H1 (cell line): ENCODE measurements around the gene TCFL5. TPM values are rescaled to one million over a fixed set of nuclear protein-coding genes. Genes with fewer than 3 reads are reported as not detected.

Source experiments
- CTCF ChIA-PET: fragments of 300-600 bp; sonication (Branson Sonifier 250); formaldehyde crosslinking; loops from one replicate; lab custom pipeline; 2021; ENCODE audit not compliant: partially characterized antibody; lab: Charles Lee
- POLR2A ChIA-PET: fragments of 300-600 bp; sonication (Branson Sonifier 250); formaldehyde crosslinking; loops from one replicate; lab custom pipeline; 2021; ENCODE audit warnings: inconsistent platforms; ENCODE audit not compliant: partially characterized antibody; lab: Charles Lee
- DNase-seq, 2 experiments: peaks; one replicate each; pipeline versions ENCODE4 v3.0.0 to v3.0.0-alpha.2; 2010 to 2022; ENCODE audit warnings: low spot score in 2 of 2, low read depth in 1 of 2, mixed read lengths in 1 of 2
- FAIRE-seq: peaks from 2 replicates; lab custom pipeline; 2011; peaks lifted over from hg19 to GRCh38; lab: Jason Lieb, UNC
- H2AFZ ChIP-seq: 2 replicates; pipeline ENCODE4 v1.8.1; 2012; ENCODE audit warnings: low read length, inconsistent platforms
- H2AK5ac ChIP-seq: 2 replicates; pipeline ENCODE4 v1.6.1; 2013; ENCODE audit warnings: low read depth, low read length
- H2BK120ac ChIP-seq: replicated peaks from 2 replicates; pipeline ENCODE3; 2013; ENCODE audit warnings: low read depth, low read length, inconsistent platforms
- H2BK12ac ChIP-seq: 2 replicates; pipeline ENCODE4 v1.6.1; 2013; ENCODE audit warnings: low read depth, low read length
- H2BK15ac ChIP-seq: 2 replicates; pipeline ENCODE4 v1.6.1; 2013; ENCODE audit warnings: low read length
- H2BK20ac ChIP-seq: 2 replicates; pipeline ENCODE4 v1.6.1; 2013; ENCODE audit warnings: low read length
- H2BK5ac ChIP-seq: 2 replicates; pipeline ENCODE4 v1.6.1; 2013; ENCODE audit warnings: low read depth, low read length
- H3K14ac ChIP-seq: 2 replicates; pipeline ENCODE4 v1.6.1; 2013; ENCODE audit warnings: inconsistent platforms; ENCODE audit not compliant: insufficient read length
- H3K18ac ChIP-seq: 2 replicates; pipeline ENCODE4 v1.6.1; 2013; ENCODE audit warnings: low read length; ENCODE audit errors: extremely low read depth
- H3K23ac ChIP-seq: 2 replicates; pipeline ENCODE4 v1.6.1; 2013; ENCODE audit warnings: inconsistent platforms; ENCODE audit not compliant: insufficient read length
- H3K23me2 ChIP-seq: 2 replicates; pipeline ENCODE4 v1.6.1; 2013; ENCODE audit warnings: low read depth, low read length
- H3K27ac ChIP-seq: 2 replicates; pipeline ENCODE4 v1.6.1; 2011; ENCODE audit warnings: low read depth, low read length, inconsistent platforms
- H3K27me3 ChIP-seq, 4 experiments: replicated peaks in 1 of 4; 1 replicate in 1 of 4; 2 replicates in 3 of 4; pipeline versions ENCODE4 v1.6.1 to v1.8.1; 2011 to 2013; ENCODE audit warnings: low read length in 3 of 4, mild to moderate bottlenecking in 3 of 4, inconsistent platforms in 2 of 4, mixed read lengths in 2 of 4, moderate library complexity in 1 of 4; ENCODE audit not compliant: control insufficient read depth in 3 of 4, insufficient read depth in 3 of 4; ENCODE audit errors: extremely low read depth in 1 of 4
- H3K36me3 ChIP-seq, 4 experiments: 2 replicates each; pipeline versions ENCODE4 v1.6.1 to v1.8.1; 2011 to 2013; ENCODE audit warnings: mild to moderate bottlenecking in 4 of 4, low read length in 3 of 4, moderate library complexity in 2 of 4, control low read depth in 1 of 4, inconsistent platforms in 1 of 4; ENCODE audit not compliant: insufficient read depth in 4 of 4, control insufficient read depth in 2 of 4
- H3K4ac ChIP-seq: replicated peaks from 2 replicates; pipeline ENCODE3; 2013; ENCODE audit warnings: low read length, low read depth, mixed read lengths, inconsistent platforms; ENCODE audit not compliant: insufficient read length
- H3K4me1 ChIP-seq, 4 experiments: replicated peaks in 1 of 4; 1 replicate in 1 of 4; 2 replicates in 3 of 4; pipeline versions ENCODE4 v1.6.1 to v1.8.1; 2011 to 2013; ENCODE audit warnings: low read length in 3 of 4, inconsistent platforms in 2 of 4, mixed read lengths in 1 of 4; ENCODE audit not compliant: insufficient read depth in 4 of 4, control insufficient read depth in 3 of 4
- H3K4me2 ChIP-seq, 2 experiments: 2 replicates each; pipeline versions ENCODE4 v1.6.1 to v1.8.1; 2011 to 2013; ENCODE audit warnings: low read depth in 2 of 2, low read length in 2 of 2, control low read depth in 1 of 2, inconsistent platforms in 1 of 2, mild to moderate bottlenecking in 1 of 2; ENCODE audit not compliant: insufficient read depth in 1 of 2
- H3K4me3 ChIP-seq, 4 experiments: fragments of 200-600, 300-600 bp in 1 of 4; sonication (generic), shearing (Covaris generic), sonication (Bioruptor Twin) in 1 of 4; 2 replicates each; pipeline versions ENCODE4 v1.5.1 to v1.8.1; 2011 to 2016; ENCODE audit warnings: low read length in 4 of 4, low read depth in 3 of 4, control low read depth in 2 of 4, inconsistent platforms in 2 of 4, mild to moderate bottlenecking in 2 of 4, mixed read lengths in 1 of 4, moderate library complexity in 1 of 4; ENCODE audit not compliant: insufficient read depth in 2 of 4; ENCODE audit errors: extremely low read depth in 1 of 4
- H3K56ac ChIP-seq: replicated peaks from 2 replicates; pipeline ENCODE3; 2013; ENCODE audit warnings: low read depth, mild to moderate bottlenecking, mixed read lengths, low read length, inconsistent platforms; ENCODE audit not compliant: insufficient read length
- H3K79me1 ChIP-seq: 2 replicates; pipeline ENCODE4 v1.6.1; 2013; ENCODE audit warnings: low read depth, low read length, control low read depth
- H3K79me2 ChIP-seq, 2 experiments: 2 replicates each; pipeline versions ENCODE4 v1.6.1 to v1.8.1; 2012 to 2013; ENCODE audit warnings: low read length in 2 of 2, mild to moderate bottlenecking in 2 of 2, inconsistent platforms in 1 of 2; ENCODE audit not compliant: insufficient read depth in 2 of 2, control insufficient read depth in 1 of 2
- H3K9ac ChIP-seq, 4 experiments: replicated peaks in 1 of 4; 1 replicate in 1 of 4; 2 replicates in 3 of 4; pipeline versions ENCODE4 v1.6.1 to v1.8.1; 2011 to 2013; ENCODE audit warnings: low read depth in 3 of 4, low read length in 3 of 4, control low read depth in 2 of 4, mild to moderate bottlenecking in 2 of 4, moderate library complexity in 2 of 4, inconsistent platforms in 1 of 4; ENCODE audit errors: extremely low read depth in 1 of 4
- H3K9me3 ChIP-seq, 2 experiments: 2 replicates each; pipeline versions ENCODE4 v1.6.1 to v1.8.1; 2012 to 2013; ENCODE audit warnings: mild to moderate bottlenecking in 2 of 2, moderate library complexity in 2 of 2, control low read depth in 1 of 2, inconsistent platforms in 1 of 2, low read depth in 1 of 2, low read length in 1 of 2, mixed read lengths in 1 of 2; ENCODE audit not compliant: insufficient read depth in 2 of 2
- H4K20me1 ChIP-seq, 2 experiments: replicated peaks in 1 of 2; 2 replicates each; pipeline versions ENCODE3 to v1.8.1; 2011 to 2013; ENCODE audit warnings: inconsistent platforms in 2 of 2, low read length in 2 of 2, mild to moderate bottlenecking in 1 of 2; ENCODE audit not compliant: insufficient read depth in 2 of 2, control insufficient read depth in 1 of 2
- H4K5ac ChIP-seq: 2 replicates; pipeline ENCODE4 v1.6.1; 2013; ENCODE audit warnings: low read length, low read depth, mixed read lengths, inconsistent platforms; ENCODE audit not compliant: insufficient read length
- H4K8ac ChIP-seq: 2 replicates; pipeline ENCODE4 v1.8.0; 2013; ENCODE audit warnings: mild to moderate bottlenecking, moderate library complexity, low read length, inconsistent platforms; ENCODE audit not compliant: insufficient read depth; ENCODE audit errors: extremely low read depth
- H4K91ac ChIP-seq: replicated peaks from 2 replicates; pipeline ENCODE3; 2013; ENCODE audit warnings: low read length, mixed read lengths, inconsistent platforms; ENCODE audit not compliant: insufficient read length
- BRCA1 ChIP-seq: IDR thresholded peaks from 2 replicates; pipeline ENCODE4 v1.6.1; 2012; ENCODE audit warnings: low read depth, low read length, improper control_type of control experiment
- WGBS, 2 experiments: shearing (Covaris generic) in 1 of 2; methylation state at CpG; one replicate each; pipeline versions ENCODE4 v1.1.6 to v1.1.7; 2013 to 2015; ENCODE audit warnings: low lambda C conversion rate in 2 of 2, mixed read lengths in 2 of 2, inconsistent platforms in 1 of 2, low coverage in 1 of 2, missing lambda C conversion rate in 1 of 2; ENCODE audit not compliant: insufficient replicate concordance in 2 of 2, insufficient coverage in 1 of 2, insufficient read length in 1 of 2; ENCODE audit errors: extremely low coverage in 1 of 2, missing lambda C conversion rate in 1 of 2; 5-methylcytosine and 5-hydroxymethylcytosine counted together
- polyA plus RNA-seq, 7 experiments: library from polyadenylated mRNA; depleted of rRNA in 3 of 7; stranded (reverse) in 5 of 7; unstranded in 2 of 7; fragments of >200 nt in 5 of 7; fragments of 200-250 nt in 2 of 7; gene quantifications; 1 replicate in 5 of 7; 2 replicates in 1 of 7; 4 replicates in 1 of 7; pipeline versions ENCODE4 v1.2.1 to v1.2.3, GENCODE V29; 2011 to 2013; ENCODE audit warnings: missing spikeins in 2 of 7, mixed read lengths in 2 of 7
- total RNA-seq: library from RNA; stranded (reverse); fragmentation: NEBNext Ultra II Directional; extraction: Animal tissue kit (Norgen Biotek cat#: 25700); gene quantifications from 2 replicates; pipeline ENCODE4 v1.2.1, GENCODE V29; 2021
- TF ChIP-seq, protein P1 (sequence below): IDR thresholded peaks from 2 replicates; pipeline ENCODE4 v1.6.1; 2012; ENCODE audit warnings: inconsistent platforms

Gene TCFL5
- total and polyA plus RNA-seq, 2 of the 8 experiments (the other 6 are each of a cell fraction or from before 2014, with no cell fraction given) = 6.2 to 15.0 TPM

GRCh38 chr20:62837790-62838127 is 23.9 kb downstream of the TCFL5 start:
- no peaks in the 10 kb centered on the region for H3K79me1 ChIP-seq
- no peak overlapping the region for H2BK5ac ChIP-seq
- peaks cover 0 to 20% (median 4%) of the 10 kb centered on the region in 4 experiments; a peak in 3 of 8 replicates for H3K36me3 ChIP-seq
- H2BK120ac ChIP-seq = no peak overlapping the region
- POLR2A ChIA-PET = no interaction called here
- no peak overlapping the region for H2BK15ac ChIP-seq
- no peak overlapping the region for H2AFZ ChIP-seq
- H2BK20ac ChIP-seq = no peak overlapping the region
- no peak overlapping the region for H3K18ac ChIP-seq
- peaks cover 0 to 2% of the 10 kb centered on the region in 2 experiments for H4K20me1 ChIP-seq
- H2AK5ac ChIP-seq = no peak overlapping the region
- H2BK12ac ChIP-seq = no peak overlapping the region
- WGBS, 2 experiments = 96% methylated on average over 7 of the region's 8 CpGs; no CpG with 5 or more reads in 1 of the 2 experiments
- no peak overlapping the region for H4K8ac ChIP-seq
- peaks cover 0 to 5% (median 0%) of the 10 kb centered on the region in 4 experiments; a peak in 3 of 7 replicates for H3K4me1 ChIP-seq
- H3K9ac ChIP-seq = no peak overlapping the region
- FAIRE-seq = no peak
- no peak overlapping the region for H3K4me3 ChIP-seq
- CTCF ChIA-PET = no interaction called here
- no peak overlapping the region for H3K4ac ChIP-seq
- no peak for TF ChIP-seq BRCA1
- TF ChIP-seq, protein P1, sequence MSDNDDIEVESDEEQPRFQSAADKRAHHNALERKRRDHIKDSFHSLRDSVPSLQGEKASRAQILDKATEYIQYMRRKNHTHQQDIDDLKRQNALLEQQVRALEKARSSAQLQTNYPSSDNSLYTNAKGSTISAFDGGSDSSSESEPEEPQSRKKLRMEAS = no peak
- H3K9me3 ChIP-seq = no peaks in the 10 kb centered on the region
- no peak for DNase-seq
- H3K23ac ChIP-seq = no peak overlapping the region
- no peak overlapping the region for H4K5ac ChIP-seq
- H4K91ac ChIP-seq = no peak overlapping the region
- H3K27me3 ChIP-seq = no peaks in the 10 kb centered on the region
- H3K14ac ChIP-seq = no peak overlapping the region
- no peaks in the 10 kb centered on the region for H3K79me2 ChIP-seq
- H3K4me2 ChIP-seq = no peak overlapping the region
- H3K27ac ChIP-seq = no peak overlapping the region
- no peak overlapping the region for H3K56ac ChIP-seq
- no peaks in the 10 kb centered on the region for H3K23me2 ChIP-seq
